Fibroblast of skin of left quadriceps (primary cell): Measurements from ENCODE around the gene ZCCHC14.
A peak's percentile ranks its signal among the peaks of the same experiment; 100 is the strongest.

Source experiments
- DNase-seq, 2 experiments: peaks; one replicate each; pipeline ENCODE4 v3.0.0-alpha.2; 2013; ENCODE audit warnings: low read depth in 2 of 2

Gene ZCCHC14

GRCh38 chr16:87432330-87432915 lies 60.4 kb downstream of the ZCCHC14 start:
- no peak for DNase-seq

- DNase-seq, result peak; percentile 44
These were observed 60.9 kb downstream of the ZCCHC14 start for GRCh38 chr16:87431926-87432325.

DNA sequence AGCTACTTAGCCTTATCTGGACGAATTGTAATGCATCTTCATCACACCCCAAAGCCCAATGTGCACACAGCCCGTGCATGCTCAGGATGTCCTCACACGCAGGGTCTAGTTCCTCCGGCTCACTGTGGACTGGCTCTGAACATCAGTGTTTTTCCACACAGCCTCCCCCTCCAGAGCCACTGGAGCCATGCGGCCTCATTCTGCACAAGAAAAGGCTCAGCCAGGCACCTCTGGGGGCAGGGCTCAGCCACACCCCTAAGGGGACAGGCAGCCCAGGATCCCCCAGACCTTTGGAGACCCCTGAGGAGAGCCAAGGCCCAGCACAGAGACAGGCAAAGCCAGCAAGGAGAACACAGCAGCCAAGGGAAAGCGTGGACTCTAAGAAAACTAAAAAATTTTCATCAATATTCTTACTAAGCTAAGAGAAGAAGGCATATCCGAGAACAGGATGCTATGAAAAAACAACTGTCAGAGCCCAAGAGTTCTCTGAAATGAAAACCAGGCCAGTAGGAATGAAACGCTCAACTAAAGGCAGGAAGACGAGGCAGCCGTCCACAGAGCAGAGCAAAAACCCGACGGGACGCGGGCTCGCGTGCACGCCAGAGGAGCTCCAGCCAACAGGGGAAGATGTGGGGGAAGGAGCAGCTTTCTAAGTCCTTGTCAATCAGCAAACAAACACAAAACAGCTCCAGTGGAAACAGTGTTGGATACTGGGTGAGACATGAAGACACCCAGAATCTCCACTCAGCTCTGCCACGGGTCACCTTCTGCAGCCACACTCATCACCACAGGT lies 66.2 kb downstream of the ZCCHC14 start:
- DNase-seq, result no peak

GRCh38 chr16:87425941-87426340 lies 66.9 kb downstream of the ZCCHC14 start:
- DNase-seq, result no peak

GRCh38 chr16:87424266-87424665 lies 68.6 kb downstream of the ZCCHC14 start:
- no peak for DNase-seq

GRCh38 chr16:87423429-87423828 lies 69.4 kb downstream of the ZCCHC14 start:
- DNase-seq, result no peak

GRCh38 chr16:87422106-87422505 lies 70.7 kb downstream of the ZCCHC14 start:
- no peak for DNase-seq

GRCh38 chr16:87421003-87421912 lies 71.6 kb downstream of the ZCCHC14 start:
- DNase-seq, result no peak

DNA sequence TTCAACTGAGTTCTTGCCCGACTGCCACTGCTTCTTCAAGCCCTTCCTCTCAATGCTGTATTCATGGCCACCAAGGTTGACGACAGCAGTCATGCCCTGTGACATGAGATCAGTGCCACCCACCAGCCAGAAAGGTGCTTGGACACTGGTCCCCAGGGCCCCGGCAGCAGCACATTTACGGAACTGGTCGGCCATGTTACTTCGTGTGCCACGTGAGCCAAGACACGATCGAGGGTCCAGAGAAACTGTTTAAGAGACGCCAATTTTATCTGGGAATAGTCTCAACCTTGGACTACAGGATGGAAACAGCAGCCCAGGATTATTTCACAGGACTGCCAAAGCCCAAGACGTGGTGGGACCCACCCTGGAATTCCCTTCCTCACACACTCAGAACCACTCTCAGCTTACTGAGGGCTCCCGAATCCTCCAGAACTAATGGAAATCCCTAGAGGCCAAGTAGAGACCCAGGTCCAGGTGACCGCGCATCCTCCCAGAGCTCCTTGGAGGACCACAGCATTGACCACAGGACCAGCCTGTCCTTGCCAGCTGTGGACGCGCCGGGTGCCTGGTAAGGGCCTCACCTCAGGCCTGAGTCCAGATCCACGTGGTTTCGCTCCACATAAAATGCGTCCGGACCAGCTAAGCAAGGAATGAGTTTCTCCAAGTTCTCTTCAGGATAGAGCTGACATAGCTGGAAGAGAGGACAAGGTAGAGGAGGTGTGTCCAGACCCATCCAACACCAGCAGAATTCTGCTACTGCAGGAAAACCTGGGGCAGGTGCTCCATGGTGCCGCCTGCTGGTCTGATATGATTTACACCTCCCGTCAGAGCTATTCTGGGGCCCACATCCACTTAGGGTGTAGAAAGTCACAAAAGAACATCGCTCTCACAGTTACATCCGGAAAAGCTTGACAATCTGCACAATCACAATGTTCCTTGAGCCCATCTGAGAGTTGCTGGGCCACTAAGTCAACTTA lies 72.5 kb downstream of the ZCCHC14 start:
- no peak for DNase-seq

- DNase-seq, result no peak
These were observed 74.2 kb downstream of the ZCCHC14 start for GRCh38 chr16:87418644-87419043.

DNA sequence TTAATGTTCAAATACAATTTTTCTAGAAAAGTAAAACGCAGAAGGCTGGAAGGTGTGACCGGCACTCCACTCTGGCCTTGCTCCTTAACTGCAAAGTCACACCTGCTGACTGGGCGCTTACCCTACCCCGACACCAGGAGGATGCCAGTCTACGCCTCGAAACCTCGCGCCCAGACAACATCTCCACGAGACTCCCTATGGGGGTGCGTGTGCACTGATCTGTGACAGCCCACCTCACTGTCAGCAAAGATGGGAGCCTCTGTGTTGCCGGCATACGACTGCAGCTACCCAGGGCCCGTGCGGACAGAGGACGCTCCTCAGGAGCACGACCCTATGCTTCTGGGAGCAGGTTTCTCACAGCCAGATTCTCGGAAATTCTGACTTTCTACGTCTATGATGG lies 74.6 kb downstream of the ZCCHC14 start:
- no peak for DNase-seq

DNA sequence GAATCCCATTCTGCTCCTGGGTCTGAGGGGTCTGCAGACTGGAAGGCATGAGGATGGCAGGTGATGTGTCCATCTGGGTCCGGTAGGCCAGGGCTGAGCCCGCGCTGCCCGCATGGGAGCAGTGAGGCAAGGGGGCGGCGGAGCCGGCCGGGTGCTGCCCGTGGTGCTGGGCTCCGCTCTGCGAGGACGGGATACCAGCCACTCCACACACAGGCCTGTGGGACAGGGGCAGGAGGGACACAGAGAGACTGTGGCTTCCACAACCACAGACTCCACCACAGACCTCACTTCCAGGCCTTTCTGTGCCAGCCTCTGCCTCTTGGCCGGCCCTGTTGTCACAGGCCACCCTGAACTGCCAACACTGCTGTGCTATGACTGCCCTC lies 75.3 kb downstream of the ZCCHC14 start:
- no peak for DNase-seq

DNA sequence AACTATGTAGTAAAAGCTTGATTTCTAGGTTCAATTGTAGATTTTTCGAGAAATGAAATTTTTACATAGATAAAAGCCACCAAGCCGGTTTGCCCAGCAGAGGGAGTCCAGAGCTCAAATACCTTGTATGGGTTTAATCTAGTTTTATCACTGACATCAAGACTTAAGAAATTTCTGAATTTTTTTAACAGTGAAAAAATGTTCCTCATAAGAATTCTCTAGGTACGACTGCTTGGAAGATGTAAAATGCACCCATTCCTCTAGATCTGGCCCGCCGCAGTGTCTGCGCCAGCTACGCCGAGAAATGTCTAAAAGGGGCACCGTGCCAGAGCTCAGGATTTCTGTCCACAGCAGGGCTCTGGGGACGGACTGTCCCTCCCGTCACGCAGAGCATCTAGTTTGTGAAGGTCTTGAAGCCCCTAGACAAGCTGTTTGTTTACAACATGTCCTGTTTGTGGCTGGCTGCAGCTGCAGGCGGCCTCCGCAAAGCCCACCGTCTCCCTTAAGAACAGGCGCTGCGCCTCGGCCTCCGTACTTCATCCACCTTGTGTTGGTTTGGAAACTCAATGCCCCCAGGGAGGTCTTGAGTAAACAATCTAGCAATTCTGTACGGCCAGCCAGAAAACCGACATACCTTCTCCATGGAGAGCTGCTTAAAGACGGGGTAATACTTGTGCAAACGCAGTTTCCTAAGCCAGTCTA lies 75.8 kb downstream of the ZCCHC14 start:
- peak in 1 of 2 experiments; percentile 32 for DNase-seq

DNA sequence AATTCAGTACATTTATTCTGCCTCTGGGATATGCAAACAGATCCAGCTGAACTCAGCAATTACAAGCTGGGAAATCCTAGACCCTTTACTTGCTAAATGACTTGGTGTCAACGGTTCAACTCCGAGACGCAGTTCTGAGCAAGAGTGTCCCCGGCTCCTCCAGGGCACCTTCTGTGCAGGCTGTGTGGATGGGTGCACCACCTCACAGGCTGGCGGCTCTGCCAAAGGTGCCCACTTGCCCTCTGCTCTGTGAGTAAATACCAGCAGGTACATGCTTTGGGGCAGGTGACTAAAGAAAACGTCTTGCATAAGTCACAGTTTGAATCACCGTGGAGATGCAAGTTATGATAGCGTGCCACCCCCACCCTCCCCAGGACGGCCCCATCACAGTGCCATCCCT lies 77.4 kb downstream of the ZCCHC14 start:
- DNase-seq, result no peak

DNA sequence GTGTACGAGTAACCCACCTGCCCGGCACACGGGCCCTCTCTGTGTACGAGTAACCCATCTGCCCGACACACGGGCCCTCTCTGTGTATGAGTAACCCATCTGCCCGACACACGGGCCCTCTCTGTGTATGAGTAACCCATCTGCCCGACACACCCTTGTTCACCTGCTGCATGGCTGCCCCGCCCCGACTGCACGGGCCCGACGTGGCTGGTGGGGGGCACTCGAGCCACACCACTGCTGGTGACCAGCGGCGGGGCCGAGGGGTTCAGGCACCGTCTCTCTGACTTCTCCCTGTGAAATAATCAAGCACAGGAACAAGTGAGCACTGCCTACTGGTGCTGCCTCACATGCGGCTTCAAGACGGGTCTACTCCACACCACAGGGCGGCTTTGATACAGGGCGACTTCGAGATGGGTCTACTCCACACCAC lies 78.6 kb downstream of the ZCCHC14 start:
- no peak for DNase-seq

GRCh38 chr16:87412996-87413421 lies 79.8 kb downstream of the ZCCHC14 start:
- DNase-seq, result no peak

GRCh38 chr16:87412371-87412995 lies 80.3 kb downstream of the ZCCHC14 start:
- DNase-seq, result no peak

DNA sequence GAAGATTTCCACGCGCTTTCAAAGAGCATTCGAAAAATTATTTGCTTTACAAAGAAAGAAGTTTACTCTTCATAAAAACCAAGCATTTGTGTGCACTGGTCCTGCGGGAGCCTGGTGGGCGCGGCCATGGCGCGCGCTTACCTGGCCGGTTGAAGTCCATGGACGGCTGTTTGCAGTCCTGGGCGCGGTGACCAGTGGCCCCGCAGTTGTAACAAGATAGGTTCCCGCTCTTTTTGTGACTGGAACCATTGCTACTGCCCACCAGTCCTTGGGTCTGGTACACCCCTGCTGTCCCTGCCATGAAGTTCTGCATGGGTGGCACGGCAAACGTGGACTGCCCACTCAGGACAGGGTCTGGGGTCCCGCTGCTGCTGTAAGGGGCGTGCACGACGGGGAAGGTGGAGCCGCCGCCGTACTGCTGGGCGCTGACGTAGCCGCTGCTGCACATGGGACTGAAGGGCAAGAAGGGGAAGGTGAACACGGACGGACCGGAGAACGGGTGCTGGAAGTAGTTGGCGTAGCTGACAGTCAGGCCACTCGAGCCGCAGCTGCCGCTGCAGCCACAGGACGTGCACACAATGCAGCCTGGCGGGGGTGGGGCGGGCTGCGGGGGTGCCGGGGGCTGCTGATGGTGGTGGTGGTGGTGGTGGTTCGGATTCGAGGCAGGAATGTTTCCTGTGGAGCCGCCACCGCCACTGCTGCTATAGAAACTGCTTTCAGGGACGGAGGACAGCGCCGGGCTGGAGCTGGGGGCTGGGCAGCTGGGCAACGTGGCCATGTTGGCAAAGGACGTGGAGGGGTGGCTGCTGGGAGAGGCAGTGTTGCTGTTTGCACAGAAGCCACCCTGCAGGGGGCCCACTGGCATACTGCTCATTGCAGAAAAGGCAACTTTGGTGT lies 81.2 kb downstream of the ZCCHC14 start:
- no peak for DNase-seq

DNA sequence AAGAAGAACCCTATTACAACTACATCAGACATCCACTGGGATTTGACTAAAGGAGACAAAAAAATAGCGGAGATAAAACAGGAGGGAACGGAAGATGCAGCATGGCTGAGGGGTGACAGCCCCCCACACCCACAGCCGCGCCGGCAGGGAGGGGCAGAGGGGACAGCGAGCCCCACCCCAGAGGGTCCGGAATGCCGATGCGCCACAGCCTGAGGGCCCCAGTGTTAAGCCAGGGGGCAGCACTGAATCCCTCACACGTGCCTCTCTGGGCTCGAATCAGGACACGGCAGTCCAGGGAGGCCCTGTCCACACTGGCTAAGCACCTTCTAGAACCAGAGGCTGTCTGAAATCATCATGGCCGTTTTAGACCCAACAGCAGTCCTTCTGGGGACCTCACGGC lies 81.9 kb downstream of the ZCCHC14 start:
- DNase-seq, result no peak
